A549 (cell line): ENCODE measurements around the gene PNLDC1.
A peak's percentile ranks its signal among the peaks of the same experiment; 100 is the strongest.

ENCODE experiments used
- CBX2 ChIP-seq: fragments of 200-600 bp; sonication (generic); IDR thresholded peaks from 2 replicates; pipeline ENCODE4 v1.6.1; 2016; ENCODE audit warnings: low read depth, mild to moderate bottlenecking, borderline replicate concordance
- CBX8 ChIP-seq: fragments of 200-600 bp; sonication (generic); IDR thresholded peaks from 2 replicates; pipeline ENCODE4 v1.6.1; 2016
- CEBPB ChIP-seq, 2 experiments: fragments of >200 bp in 1 of 2; sonication (Bioruptor Twin) in 1 of 2; formaldehyde crosslinking in 1 of 2; IDR thresholded peaks; 2 replicates each; pipeline ENCODE4 v1.6.1; 2012 to 2016
- CHD4 ChIP-seq: fragments of 200-600 bp; sonication (generic); IDR thresholded peaks from 2 replicates; pipeline ENCODE4 v1.6.1; 2016; ENCODE audit warnings: antibody characterized with exemption, mild to moderate bottlenecking, borderline replicate concordance
- FOSL2 ChIP-seq, 2 experiments: fragments of 450-650 bp in 1 of 2; fragments of >200 bp in 1 of 2; sonication (Bioruptor Twin) in 1 of 2; formaldehyde crosslinking; IDR thresholded peaks; 2 replicates each; pipeline versions ENCODE4 v1.5.0 to v1.6.1; 2016 to 2020; ENCODE audit warnings: mild to moderate bottlenecking in 1 of 2, moderate library complexity in 1 of 2
- HOXB13 ChIP-seq: fragments of 250-450 bp; sonication (Bioruptor Pico); IDR thresholded peaks from 2 replicates; pipeline ENCODE4 v1.5.0; 2020; ENCODE audit warnings: low read depth, mild to moderate bottlenecking, moderate library complexity
- KDM1A ChIP-seq: fragments of 200-600 bp; sonication (generic); IDR thresholded peaks from 2 replicates; pipeline ENCODE4 v1.6.1; 2016; ENCODE audit warnings: low read depth, mild to moderate bottlenecking
- POLR2A ChIP-seq: IDR thresholded peaks from 2 replicates; pipeline ENCODE4 v1.6.1; 2012; ENCODE audit warnings: mild to moderate bottlenecking, low read length
- RAD21 ChIP-seq, 2 experiments: fragments of >200 bp in 1 of 2; sonication (Bioruptor Twin) in 1 of 2; formaldehyde crosslinking in 1 of 2; IDR thresholded peaks in 1 of 2; conservative IDR thresholded peaks in 1 of 2; 2 replicates in 1 of 2; 3 replicates in 1 of 2; pipeline ENCODE4 v1.6.1; 2012 to 2018; ENCODE audit warnings: inconsistent platforms in 1 of 2
- TP53 ChIP-seq: fragments of 250-450 bp; sonication (Bioruptor Pico); IDR thresholded peaks from 2 replicates; pipeline ENCODE4 v1.5.0; 2021; ENCODE audit warnings: mild to moderate bottlenecking, moderate library complexity
- TF ChIP-seq, protein P1 (sequence below): fragments of >200 bp; sonication (Bioruptor Twin); formaldehyde crosslinking; IDR thresholded peaks from 3 replicates; pipeline ENCODE4 v1.5.1; 2016
- TF ChIP-seq, protein P2 (sequence below): IDR thresholded peaks from 2 replicates; pipeline ENCODE4 v1.6.1; 2012

DNA sequence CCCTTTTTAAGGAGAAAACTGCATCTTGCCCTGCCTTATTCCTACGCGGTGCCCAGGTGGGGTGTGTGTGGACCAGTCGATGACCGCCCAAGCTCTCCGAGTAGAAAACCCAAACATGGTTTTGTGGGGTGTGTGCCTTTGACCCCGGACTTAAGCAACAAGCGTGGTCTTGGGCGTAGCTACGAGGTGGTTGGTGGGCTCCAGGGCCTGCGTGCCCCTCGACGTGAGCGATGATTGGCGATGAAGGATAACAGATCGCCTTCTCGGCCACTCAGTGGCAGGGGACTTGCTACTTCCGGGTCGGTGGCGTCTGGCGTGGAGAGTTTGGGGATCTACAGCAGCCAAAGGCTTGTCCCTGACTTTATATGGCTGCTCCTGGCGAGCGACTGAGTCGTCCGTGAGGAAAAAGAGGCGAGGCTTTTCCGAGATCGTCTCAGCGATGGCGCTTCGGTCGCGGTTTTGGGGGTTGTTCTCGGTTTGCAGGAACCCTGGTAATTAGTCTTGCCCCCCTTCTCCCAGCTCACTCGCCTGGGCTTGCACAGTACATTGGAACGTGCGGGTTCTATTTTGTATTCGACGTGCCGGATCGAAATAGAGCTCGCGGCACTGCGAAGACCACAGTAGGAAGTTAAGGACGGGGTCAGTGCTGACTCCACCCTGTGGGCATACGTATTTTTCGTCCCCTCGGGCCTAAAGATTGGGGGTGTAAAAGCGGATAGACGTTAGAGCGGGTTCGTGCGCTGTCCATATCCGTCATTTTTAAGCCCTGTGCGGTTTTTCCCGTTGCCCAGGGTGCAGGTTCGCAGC is 9.7 kb upstream of the PNLDC1 start, which contains the start of gene MRPL18:
- TF ChIP-seq RAD21 (conservative IDR thresholded peaks at IDR 0.05 in 1 of 2, IDR thresholded peaks at IDR 0.05 in 1 of 2) = no peak
- TF ChIP-seq, protein P1, sequence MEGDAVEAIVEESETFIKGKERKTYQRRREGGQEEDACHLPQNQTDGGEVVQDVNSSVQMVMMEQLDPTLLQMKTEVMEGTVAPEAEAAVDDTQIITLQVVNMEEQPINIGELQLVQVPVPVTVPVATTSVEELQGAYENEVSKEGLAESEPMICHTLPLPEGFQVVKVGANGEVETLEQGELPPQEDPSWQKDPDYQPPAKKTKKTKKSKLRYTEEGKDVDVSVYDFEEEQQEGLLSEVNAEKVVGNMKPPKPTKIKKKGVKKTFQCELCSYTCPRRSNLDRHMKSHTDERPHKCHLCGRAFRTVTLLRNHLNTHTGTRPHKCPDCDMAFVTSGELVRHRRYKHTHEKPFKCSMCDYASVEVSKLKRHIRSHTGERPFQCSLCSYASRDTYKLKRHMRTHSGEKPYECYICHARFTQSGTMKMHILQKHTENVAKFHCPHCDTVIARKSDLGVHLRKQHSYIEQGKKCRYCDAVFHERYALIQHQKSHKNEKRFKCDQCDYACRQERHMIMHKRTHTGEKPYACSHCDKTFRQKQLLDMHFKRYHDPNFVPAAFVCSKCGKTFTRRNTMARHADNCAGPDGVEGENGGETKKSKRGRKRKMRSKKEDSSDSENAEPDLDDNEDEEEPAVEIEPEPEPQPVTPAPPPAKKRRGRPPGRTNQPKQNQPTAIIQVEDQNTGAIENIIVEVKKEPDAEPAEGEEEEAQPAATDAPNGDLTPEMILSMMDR = no peak
- no peak for TF ChIP-seq CHD4
- no peak for TF ChIP-seq KDM1A
- TF ChIP-seq CEBPB (IDR thresholded peaks at IDR 0.05) = peak in 1 of 2 experiments; percentile 68; a peak in 2 of 4 replicates
- TF ChIP-seq, protein P2, sequence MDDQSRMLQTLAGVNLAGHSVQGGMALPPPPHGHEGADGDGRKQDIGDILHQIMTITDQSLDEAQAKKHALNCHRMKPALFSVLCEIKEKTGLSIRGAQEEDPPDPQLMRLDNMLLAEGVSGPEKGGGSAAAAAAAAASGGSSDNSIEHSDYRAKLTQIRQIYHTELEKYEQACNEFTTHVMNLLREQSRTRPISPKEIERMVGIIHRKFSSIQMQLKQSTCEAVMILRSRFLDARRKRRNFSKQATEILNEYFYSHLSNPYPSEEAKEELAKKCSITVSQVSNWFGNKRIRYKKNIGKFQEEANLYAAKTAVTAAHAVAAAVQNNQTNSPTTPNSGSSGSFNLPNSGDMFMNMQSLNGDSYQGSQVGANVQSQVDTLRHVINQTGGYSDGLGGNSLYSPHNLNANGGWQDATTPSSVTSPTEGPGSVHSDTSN = peak; percentile 89
- no peak for TF ChIP-seq FOSL2 (IDR thresholded peaks at IDR 0.05)
- no peak for TF ChIP-seq FOSL2 (CRISPR knock-in tag; IDR thresholded peaks at IDR 0.05)
- no peak for TF ChIP-seq CBX8
- peak; percentile 44 for TF ChIP-seq POLR2A
- TF ChIP-seq TP53 (CRISPR knock-in tag) = no peak
- no peak for TF ChIP-seq HOXB13 (CRISPR knock-in tag)
- TF ChIP-seq CBX2 = no peak
